Stimulated activated CD4-positive, alpha-beta T cell treated with anti-CD3 and anti-CD28 coated beads, Interleukin-1b, Interleukin-23, amount 100 ng/mL, for 4 hours (primary cell): ENCODE data around the gene SLC16A4.

Experiments used
- DNase-seq, 2 donors: peaks; one replicate each; pipeline ENCODE4 v3.0.0-alpha.2; 2020; ENCODE audit warnings: low read depth in 2 of 2

SLC16A4 gene

GRCh38 chr1:110360431-110360830 lies 30.4 kb downstream of the SLC16A4 start:
- DNase-seq: no peak

GRCh38 chr1:110356379-110356778 lies 34.4 kb downstream of the SLC16A4 start:
- no peak for DNase-seq

DNA sequence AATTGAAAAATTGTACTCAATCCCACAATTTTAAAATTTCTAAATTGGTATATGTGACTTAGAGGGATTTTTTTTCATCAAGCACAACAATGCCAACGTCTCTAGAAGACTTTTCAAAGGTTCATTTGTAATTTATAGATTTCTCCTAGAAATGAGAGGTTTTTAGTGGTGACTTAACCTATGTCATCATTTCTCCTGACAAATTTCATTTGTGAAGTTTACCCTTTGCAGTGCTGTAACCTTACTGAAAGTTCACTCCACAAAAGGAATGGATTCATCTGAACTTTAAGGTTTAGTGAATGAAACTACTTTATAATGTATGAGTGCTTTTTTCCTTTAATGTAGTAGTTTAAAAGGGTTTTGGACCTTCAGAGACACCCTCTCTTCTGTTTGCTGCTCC lies 35.5 kb downstream of the SLC16A4 start:
- DNase-seq: no peak

- no peak for DNase-seq
Measured at GRCh38 chr1:110350360-110350759, 40.5 kb downstream of the SLC16A4 start.

DNA sequence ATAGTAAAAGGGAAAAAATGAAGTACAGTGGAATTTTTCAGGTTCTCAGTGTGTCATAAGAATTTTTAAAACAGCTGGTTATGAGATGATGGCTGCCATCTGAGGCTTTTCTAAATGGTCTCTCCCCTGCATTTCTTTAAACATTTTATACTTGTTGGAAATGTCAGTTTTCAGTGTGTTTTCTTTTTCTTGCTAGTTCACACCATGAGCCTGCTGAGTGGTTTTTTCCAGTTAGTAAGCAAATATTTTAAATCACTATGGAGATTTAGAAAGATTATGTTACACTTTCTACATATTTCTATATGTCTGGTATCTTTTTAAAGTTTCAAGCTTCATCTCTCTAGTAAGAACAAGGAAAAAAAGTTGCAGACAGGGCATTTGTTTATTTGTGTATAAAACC lies 42.1 kb downstream of the SLC16A4 start:
- DNase-seq: no peak

GRCh38 chr1:110348050-110348449 lies 42.8 kb downstream of the SLC16A4 start:
- no peak for DNase-seq

GRCh38 chr1:110347182-110347893 lies 43.5 kb downstream of the SLC16A4 start:
- no peak for DNase-seq

- no peak for DNase-seq
Measured at GRCh38 chr1:110346690-110347089, 44.1 kb downstream of the SLC16A4 start.

- DNase-seq: no peak
Measured at GRCh38 chr1:110345480-110345879, 45.3 kb downstream of the SLC16A4 start.

- DNase-seq: no peak
Measured at GRCh38 chr1:110344152-110344551, 46.7 kb downstream of the SLC16A4 start.

GRCh38 chr1:110343249-110343648 lies 47.6 kb downstream of the SLC16A4 start:
- no peak for DNase-seq

DNA sequence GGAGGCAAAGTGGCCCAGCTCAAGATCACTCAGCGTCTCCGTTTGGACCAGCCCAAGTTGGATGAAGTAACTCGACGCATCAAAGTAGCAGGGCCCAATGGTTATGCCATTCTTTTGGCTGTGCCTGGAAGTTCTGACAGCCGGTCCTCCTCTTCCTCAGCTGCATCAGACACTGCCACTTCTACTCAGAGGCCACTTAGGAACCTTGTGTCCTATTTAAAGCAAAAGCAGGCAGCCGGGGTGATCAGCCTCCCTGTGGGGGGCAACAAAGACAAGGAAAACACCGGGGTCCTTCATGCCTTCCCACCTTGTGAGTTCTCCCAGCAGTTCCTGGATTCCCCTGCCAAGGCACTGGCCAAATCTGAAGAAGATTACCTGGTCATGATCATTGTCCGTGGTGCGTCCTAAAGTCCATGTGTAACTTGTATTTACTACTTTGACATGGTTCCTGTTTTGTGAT lies 48.9 kb downstream of the SLC16A4 start:
- DNase-seq: no peak

GRCh38 chr1:110341146-110341871 lies 49.5 kb downstream of the SLC16A4 start:
- no peak for DNase-seq

- DNase-seq: no peak
Measured at GRCh38 chr1:110340207-110340468, 50.7 kb downstream of the SLC16A4 start.

- DNase-seq: peak; percentile 28 to 45
Measured at GRCh38 chr1:110339407-110340206, 51.2 kb downstream of the SLC16A4 start.

- DNase-seq: peak; percentile 84 to 93
Measured at GRCh38 chr1:110338886-110339406, 51.9 kb downstream of the SLC16A4 start, which contains the start of gene RBM15. Gene RBM15, plus strand, starts transcription at chr1:110339377. Its CDS starts 29 bp downstream, at chr1:110339406.

DNA sequence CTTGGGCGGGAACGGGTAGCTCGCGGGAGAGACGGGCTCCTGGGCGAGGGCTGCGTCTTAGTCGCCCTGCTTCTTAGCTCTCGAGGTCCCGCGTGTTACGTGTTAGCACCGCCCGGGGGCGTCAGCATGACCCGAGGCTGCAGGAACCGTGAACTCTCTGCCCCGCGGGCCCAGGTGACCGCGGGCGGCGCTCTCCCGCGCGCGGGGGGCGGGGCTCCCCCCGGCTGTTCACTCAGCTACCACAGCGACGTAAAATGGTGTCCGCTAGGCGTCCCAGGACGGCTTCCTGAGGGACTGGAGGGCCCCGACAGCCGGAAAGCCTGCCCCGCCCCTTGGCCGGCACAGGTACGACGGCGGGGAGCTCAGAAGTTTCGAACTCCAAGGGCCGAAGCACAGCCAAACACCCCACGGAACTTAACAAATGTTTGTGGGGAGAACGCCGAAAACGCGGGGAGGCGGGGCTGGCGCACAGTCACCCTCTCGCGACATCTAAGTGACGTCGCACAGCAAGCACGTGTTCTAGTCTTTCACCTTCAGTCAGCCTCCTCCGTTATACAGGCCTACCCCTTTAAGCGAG lies 52.4 kb downstream of the SLC16A4 start:
- peak; percentile 85 to 92 for DNase-seq

GRCh38 chr1:110337704-110338308 lies 53.0 kb downstream of the SLC16A4 start:
- peak; percentile 18 to 27 for DNase-seq

DNA sequence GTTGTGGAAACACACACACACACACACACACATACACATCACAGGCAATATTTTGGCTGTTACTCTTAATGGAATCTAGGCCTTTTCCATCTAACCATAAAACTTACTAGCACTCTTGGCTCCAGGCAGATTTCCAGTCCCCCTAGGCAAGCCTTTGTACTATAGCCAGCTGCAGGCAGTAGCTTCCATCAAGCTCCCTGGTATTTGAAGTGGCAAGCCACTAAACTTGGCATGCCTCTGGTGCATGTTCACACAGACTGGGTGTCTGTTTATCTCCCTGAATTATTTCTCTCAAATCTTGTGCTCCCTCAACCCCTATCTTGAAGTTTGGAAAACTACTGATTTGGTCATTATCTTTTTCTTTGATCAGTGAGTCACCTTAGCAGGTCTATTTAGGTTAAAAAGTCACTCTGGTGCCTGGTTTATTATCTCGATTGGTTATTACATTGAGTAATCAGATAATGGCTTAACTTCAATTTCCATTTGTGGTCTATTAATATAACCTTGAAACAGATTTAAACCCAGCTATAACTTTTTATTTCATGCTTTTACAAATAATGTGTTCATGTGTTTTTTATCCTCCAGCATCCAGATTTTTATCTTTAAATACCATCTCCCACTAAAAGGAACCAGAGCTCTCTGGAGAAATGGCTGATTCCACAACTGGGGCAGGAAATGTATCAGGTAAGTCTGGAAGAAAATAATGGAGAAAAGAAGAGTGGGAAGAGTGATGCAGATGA lies 54.4 kb downstream of the SLC16A4 start:
- no peak for DNase-seq

- DNase-seq: no peak
Measured at GRCh38 chr1:110335265-110335664, 55.6 kb downstream of the SLC16A4 start.

DNA sequence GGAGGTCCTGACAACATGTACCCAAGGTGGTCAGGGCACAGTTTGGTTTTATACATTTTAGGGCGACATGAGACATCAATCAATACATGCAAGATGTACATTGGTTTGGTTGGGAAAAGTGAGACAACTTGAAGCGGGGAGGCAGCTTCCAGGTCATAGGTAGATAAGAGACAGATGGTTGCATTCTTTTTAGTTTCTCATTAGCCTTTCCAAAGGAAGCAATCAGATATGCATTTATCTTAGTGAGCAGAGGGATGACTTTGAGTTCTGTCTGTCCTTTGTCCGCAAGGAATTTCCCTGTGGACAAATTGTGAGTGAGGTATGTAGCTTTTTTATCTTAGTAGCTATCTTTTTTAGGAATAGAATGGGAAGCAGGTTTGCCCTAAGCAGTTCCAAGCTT lies 62.1 kb downstream of the SLC16A4 start:
- no peak for DNase-seq
